ENCODE results near the gene DMRTA2. TPM values are rescaled to one million over a fixed set of nuclear protein-coding genes. Genes with fewer than 3 reads are reported as not detected.

Gene DMRTA2
- total RNA-seq, 6 experiments from 2014 or later, result not detected

DNA sequence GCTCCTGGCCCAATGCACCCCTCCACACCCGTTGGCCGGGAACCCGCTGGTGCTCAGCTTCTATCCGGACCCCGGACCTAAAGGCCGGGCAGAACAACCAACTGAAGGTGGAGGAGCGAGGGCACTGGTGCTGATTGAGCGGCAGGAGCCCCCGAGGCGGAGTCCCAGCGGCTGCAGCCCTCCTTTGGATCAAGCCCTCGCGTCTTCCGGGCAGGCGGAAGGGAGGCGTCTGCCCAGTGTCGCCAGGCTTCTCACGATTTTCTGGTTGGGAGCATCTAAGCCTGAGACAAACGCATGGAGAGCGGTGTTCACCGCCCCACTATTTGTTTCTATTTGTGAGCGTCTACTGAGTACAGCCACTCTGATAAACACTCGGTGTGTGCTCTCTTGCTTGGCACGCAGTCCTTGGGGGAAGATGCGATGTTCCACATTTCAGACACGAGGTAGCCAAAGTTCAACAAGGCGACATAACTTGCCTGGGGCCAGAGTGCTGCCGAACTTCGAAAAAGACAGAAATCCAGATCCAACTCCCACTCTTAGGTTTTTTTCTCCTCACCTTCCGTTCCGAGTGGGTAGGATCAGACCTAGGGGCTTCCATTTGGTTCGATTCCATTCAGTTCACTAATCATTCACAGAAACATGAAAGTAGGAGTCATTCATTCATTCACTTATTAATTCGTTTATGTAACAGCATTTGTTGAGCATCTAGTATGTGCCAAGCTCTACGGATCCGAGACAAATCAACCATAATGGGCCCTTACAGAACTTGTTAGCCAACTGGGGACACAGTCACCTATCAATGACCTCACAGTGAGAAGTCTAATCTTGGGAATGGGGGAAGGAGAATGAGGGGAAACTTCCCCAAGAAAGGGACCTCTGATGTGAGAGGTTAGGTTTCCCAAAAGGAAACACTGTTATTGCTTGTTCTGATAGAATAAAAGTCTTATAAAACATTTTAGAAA is 4.9 kb upstream of the DMRTA2 start:
- WGBS (ENCODE audit: insufficient coverage, low coverage, low lambda C conversion rate, missing lambda C conversion rate), result 4% methylated on average over 28 of the region's 35 CpGs
- Histone ChIP-seq H3K4me3 (no peak overlapping the region), H3K4me1 (peaks cover 0 to 37% (median 6%) of the 10 kb centered on the region in 4 donors), H3K36me3 (no peaks in the 10 kb centered on the region), H3K9me3 (no peaks in the 10 kb centered on the region), H3K27ac (no peak overlapping the region), H3K27me3 (peaks cover 20 to 63% of the 10 kb centered on the region in 2 donors)
- no peak for DNase-seq
- no peak for ATAC-seq
- intact Hi-C loops (cut with DNase I), result no loop called here
- no peak for TF ChIP-seq POLR2A (IDR thresholded peaks at IDR 0.05)
- TF ChIP-seq, protein P1, sequence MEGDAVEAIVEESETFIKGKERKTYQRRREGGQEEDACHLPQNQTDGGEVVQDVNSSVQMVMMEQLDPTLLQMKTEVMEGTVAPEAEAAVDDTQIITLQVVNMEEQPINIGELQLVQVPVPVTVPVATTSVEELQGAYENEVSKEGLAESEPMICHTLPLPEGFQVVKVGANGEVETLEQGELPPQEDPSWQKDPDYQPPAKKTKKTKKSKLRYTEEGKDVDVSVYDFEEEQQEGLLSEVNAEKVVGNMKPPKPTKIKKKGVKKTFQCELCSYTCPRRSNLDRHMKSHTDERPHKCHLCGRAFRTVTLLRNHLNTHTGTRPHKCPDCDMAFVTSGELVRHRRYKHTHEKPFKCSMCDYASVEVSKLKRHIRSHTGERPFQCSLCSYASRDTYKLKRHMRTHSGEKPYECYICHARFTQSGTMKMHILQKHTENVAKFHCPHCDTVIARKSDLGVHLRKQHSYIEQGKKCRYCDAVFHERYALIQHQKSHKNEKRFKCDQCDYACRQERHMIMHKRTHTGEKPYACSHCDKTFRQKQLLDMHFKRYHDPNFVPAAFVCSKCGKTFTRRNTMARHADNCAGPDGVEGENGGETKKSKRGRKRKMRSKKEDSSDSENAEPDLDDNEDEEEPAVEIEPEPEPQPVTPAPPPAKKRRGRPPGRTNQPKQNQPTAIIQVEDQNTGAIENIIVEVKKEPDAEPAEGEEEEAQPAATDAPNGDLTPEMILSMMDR (IDR thresholded peaks at IDR 0.05), result no peak

DNA sequence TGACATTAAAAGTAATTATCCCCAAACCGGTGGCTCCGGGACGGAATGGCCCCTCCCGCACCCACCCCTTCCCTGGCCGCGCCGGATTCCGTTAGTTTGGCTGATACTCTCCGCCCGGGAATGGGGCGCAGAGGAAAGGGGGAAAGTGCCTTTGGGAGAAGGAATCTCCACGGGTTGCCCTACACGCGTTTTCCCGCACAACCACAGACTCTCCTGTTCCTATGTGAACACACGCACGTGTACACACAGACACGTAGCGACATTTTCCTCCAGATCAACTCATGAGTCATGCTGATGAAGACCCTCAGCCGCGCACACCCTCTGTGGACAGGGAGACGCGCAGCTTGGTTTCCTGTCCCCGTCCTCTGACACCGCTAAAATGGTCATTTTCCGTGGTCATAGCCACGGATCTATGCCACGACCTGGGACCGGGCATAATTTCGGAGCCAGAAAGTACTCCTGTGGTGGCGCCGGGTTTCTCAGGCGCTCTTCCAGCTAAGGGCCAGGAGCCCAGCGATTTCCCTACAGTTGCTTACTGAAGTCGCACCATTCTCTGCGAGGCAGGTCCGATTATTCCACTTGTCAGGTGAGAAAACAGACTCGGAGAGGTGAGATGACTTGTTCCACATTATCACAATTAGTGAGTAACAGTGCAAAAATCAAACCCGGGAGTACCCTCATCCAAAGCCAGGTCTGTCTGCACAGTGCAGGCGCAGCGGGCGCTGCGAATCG is 4.0 kb upstream of the DMRTA2 start:
- intact Hi-C loops (cut with DNase I), result no loop called here
- H3K36me3 ChIP-seq, result no peaks in the 10 kb centered on the region
- H3K27me3 ChIP-seq, result peaks cover 28 to 71% of the 10 kb centered on the region in 2 donors
- no peak overlapping the region for H3K4me3 ChIP-seq
- no peaks in the 10 kb centered on the region for H3K9me3 ChIP-seq
- peaks cover 0 to 41% (median 6%) of the 10 kb centered on the region in 4 donors for H3K4me1 ChIP-seq
- ATAC-seq, result peak in 1 of 4 donors; percentile 17
- H3K27ac ChIP-seq, result no peak overlapping the region
- under 1% methylated on average over 23 of the region's 44 CpGs for WGBS (ENCODE audit: insufficient coverage, low coverage, low lambda C conversion rate, missing lambda C conversion rate)
- TF ChIP-seq, protein P1 (IDR thresholded peaks at IDR 0.05), result no peak
- TF ChIP-seq POLR2A (IDR thresholded peaks at IDR 0.05), result no peak
- DNase-seq, result no peak

DNA sequence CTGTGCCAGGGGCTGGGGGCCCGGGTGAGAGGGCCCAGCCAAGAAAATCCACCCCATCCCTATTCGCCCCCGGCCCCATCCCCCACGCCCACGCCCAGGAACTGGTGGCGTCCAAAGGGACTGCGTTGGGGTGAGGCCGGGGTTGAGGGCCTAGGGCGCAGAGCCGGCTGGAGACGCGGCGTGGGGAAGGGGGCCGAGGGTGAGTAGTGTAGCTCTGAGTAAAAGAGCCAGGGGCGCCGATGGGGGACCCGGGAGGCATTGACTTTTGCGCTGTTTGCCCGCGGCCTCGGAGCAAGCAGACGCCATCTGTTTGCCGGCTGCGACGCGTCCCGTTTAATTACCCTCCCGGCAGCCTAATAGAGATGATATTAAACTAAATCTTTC is 3.5 kb upstream of the DMRTA2 start:
- Histone ChIP-seq H3K4me1 (peaks cover 0 to 41% (median 6%) of the 10 kb centered on the region in 4 donors), H3K9me3 (no peaks in the 10 kb centered on the region), H3K36me3 (no peaks in the 10 kb centered on the region), H3K27ac (no peak overlapping the region), H3K27me3 (peaks cover 29 to 75% of the 10 kb centered on the region in 2 donors), H3K4me3 (no peak overlapping the region)
- TF ChIP-seq, protein P1 (IDR thresholded peaks at IDR 0.05), result no peak
- TF ChIP-seq POLR2A (IDR thresholded peaks at IDR 0.05), result no peak
- DNase-seq, result no peak
- intact Hi-C loops (cut with DNase I), result no loop called here
- WGBS (ENCODE audit: insufficient coverage, low coverage, low lambda C conversion rate, missing lambda C conversion rate), result 10% methylated on average over 11 of the region's 28 CpGs
- no peak for ATAC-seq

DNA sequence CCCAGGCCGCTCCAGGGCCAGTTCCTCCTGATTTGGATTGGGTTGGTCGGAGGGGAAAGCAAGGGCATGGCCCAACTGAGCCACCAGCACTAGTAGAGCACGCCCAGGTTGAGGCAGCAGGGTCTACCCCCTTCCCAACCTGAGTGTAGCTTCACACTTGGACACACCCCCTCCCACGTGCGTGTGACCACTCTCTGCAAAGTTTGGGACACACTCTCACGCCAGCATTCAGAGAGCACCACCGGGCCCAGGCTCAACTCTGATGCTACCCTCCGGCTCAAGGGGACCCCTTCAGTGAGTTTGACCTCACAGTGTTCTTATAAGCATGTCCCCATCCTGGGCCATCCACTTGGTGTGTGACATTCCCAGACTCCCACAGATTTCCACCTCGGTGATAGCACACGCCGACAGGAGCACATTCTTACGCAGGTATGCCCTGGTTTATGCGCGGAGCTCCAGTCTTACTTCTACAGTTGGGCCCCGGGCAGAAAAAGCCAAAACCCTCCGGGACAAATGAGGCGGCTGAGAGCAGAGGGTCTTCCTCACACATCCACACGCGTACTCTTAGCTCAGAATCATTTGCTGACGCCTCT is 3.0 kb upstream of the DMRTA2 start:
- intact Hi-C loops (cut with DNase I), result no loop called here
- TF ChIP-seq, protein P1 (IDR thresholded peaks at IDR 0.05), result no peak
- TF ChIP-seq POLR2A (IDR thresholded peaks at IDR 0.05), result no peak
- H3K4me3 ChIP-seq, result no peak overlapping the region
- peaks cover 0 to 41% (median 6%) of the 10 kb centered on the region in 4 donors for H3K4me1 ChIP-seq
- DNase-seq, result no peak
- H3K27ac ChIP-seq, result no peak overlapping the region
- H3K9me3 ChIP-seq, result no peaks in the 10 kb centered on the region
- WGBS (ENCODE audit: insufficient coverage, low coverage, low lambda C conversion rate, missing lambda C conversion rate), result 6% methylated on average over 15 of the region's 20 CpGs
- no peak for ATAC-seq
- H3K27me3 ChIP-seq, result peaks cover 29 to 75% of the 10 kb centered on the region in 2 donors
- H3K36me3 ChIP-seq, result no peaks in the 10 kb centered on the region
